HG03280 (cell line): ENCODE results near the gene VAX1.
"Not testable (repeated sequence)": the region's sequence is repeated elsewhere in the genome, so short reads cannot be mapped to it uniquely, and the experiment has no call there.

ENCODE experiments used
- ATAC-seq: cut with Tn5 transposase; IDR thresholded peaks from one replicate; pipeline ENCODE4 v1.9.1; 2021; ENCODE audit warnings: mild to moderate bottlenecking, moderate library complexity; ENCODE audit not compliant: unreplicated experiment

The VAX1 gene

GRCh38 chr10:117084421-117085246 lies 53.4 kb downstream of the VAX1 start:
- ATAC-seq = not testable (repeated sequence)
